GM12878 (cell line): ENCODE results near the gene ARID4B. TPM values are rescaled to one million over a fixed set of nuclear protein-coding genes. Genes with fewer than 3 reads are reported as not detected.

Source experiments
- ATAC-seq: fragments of 200-7000 bp; cut with Tn5 transposase; 3 replicates; pipeline ENCODE4 v1.9.1; 2020; ENCODE audit warnings: mild to moderate bottlenecking, moderate library complexity
- BruUV-seq: library from RNA; stranded (reverse); fragments of 400-500 nt; replicated peaks from 2 replicates; lab custom pipeline; 2021; lab: Mats Ljungman, UMichigan
- CTCF ChIA-PET: fragments of 300-600 bp; sonication (Branson Sonifier 250); formaldehyde crosslinking; extraction: SDS; loops from one replicate; lab custom pipeline; 2021; ENCODE audit warnings: inconsistent platforms; lab: Yijun Ruan, JAX
- POLR2A ChIA-PET: fragments of 350-600 bp; formaldehyde crosslinking; extraction: SDS; loops from one replicate; lab custom pipeline; 2021; ENCODE audit warnings: inconsistent platforms; lab: Charles Lee
- RAD21 ChIA-PET: fragments of 300-600 bp; sonication (Branson Sonifier 250); formaldehyde crosslinking; loops from one replicate; lab custom pipeline; 2023; ENCODE audit warnings: antibody characterized with exemption; ENCODE audit not compliant: unreplicated experiment; lab: Charles Lee
- SMC1A ChIA-PET: fragments of 300-600 bp; sonication (Branson Sonifier 250); formaldehyde crosslinking; loops from one replicate; lab custom pipeline; 2023; ENCODE audit not compliant: unreplicated experiment, uncharacterized antibody; lab: Charles Lee
- DNase-seq: peaks from one replicate; pipeline ENCODE4 v3.0.0-alpha.2; 2011; ENCODE audit warnings: low read depth, low spot score
- FAIRE-seq: peaks from 3 replicates; lab custom pipeline; 2011; peaks lifted over from hg19 to GRCh38; lab: Jason Lieb, UNC
- H2AFZ ChIP-seq: 2 replicates; pipeline ENCODE4 v1.6.0; 2011; ENCODE audit warnings: low read depth, low read length, control low read depth; ENCODE audit not compliant: control insufficient read depth
- H3K27ac ChIP-seq: 2 replicates; pipeline ENCODE4 v1.5.1; 2011; ENCODE audit warnings: control low read depth; ENCODE audit not compliant: control insufficient read depth, insufficient read depth
- H3K27me3 ChIP-seq, 2 experiments: replicated peaks in 1 of 2; 2 replicates each; pipeline versions ENCODE4 v1.6.0 to v1.6.1; 2011; ENCODE audit warnings: low read length in 1 of 2; ENCODE audit not compliant: control insufficient read depth in 2 of 2, insufficient read depth in 2 of 2
- H3K36me3 ChIP-seq, 2 experiments: 2 replicates each; pipeline ENCODE4 v1.5.1; 2011; ENCODE audit warnings: low read length in 1 of 2; ENCODE audit not compliant: control insufficient read depth in 2 of 2, insufficient read depth in 2 of 2
- H3K4me1 ChIP-seq: 2 replicates; pipeline ENCODE4 v1.6.1; 2011; ENCODE audit warnings: mild to moderate bottlenecking, low read length, moderate library complexity, mixed read lengths; ENCODE audit not compliant: control insufficient read depth, insufficient read depth
- H3K4me2 ChIP-seq: 2 replicates; pipeline ENCODE4 v1.6.0; 2011; ENCODE audit warnings: control low read depth; ENCODE audit not compliant: control insufficient read depth, insufficient read depth
- H3K4me3 ChIP-seq: fragments of 200-600 bp; sonication (generic); 2 replicates; pipeline ENCODE4 v1.5.1; 2016
- H3K79me2 ChIP-seq: 2 replicates; pipeline ENCODE4 v1.6.0; 2011; ENCODE audit warnings: low read length; ENCODE audit not compliant: control insufficient read depth, insufficient read depth
- H3K9ac ChIP-seq: 2 replicates; pipeline ENCODE4 v1.8.0; 2011; ENCODE audit warnings: low read length, control low read depth, mixed read lengths; ENCODE audit not compliant: control insufficient read depth, insufficient read depth
- H3K9me3 ChIP-seq: replicated peaks from 3 replicates; pipeline ENCODE4 v1.5.1; 2011; ENCODE audit warnings: mild to moderate bottlenecking, low read length; ENCODE audit not compliant: control insufficient read depth, insufficient read depth
- H4K20me1 ChIP-seq: 2 replicates; pipeline ENCODE4 v1.6.0; 2011; ENCODE audit not compliant: control insufficient read depth, insufficient read depth
- ATF7 ChIP-seq: fragments of 450-650 bp; IDR thresholded peaks from 2 replicates; pipeline ENCODE4 v1.6.1; 2016; ENCODE audit warnings: low read depth, mild to moderate bottlenecking
- CBX5 ChIP-seq: sonication (generic); IDR thresholded peaks from 2 replicates; pipeline ENCODE4 v1.6.1; 2016; ENCODE audit warnings: low read depth, moderate library complexity, mild to moderate bottlenecking, inconsistent platforms
- JUNB ChIP-seq: IDR thresholded peaks from 2 replicates; pipeline ENCODE4 v1.6.1; 2016; ENCODE audit warnings: antibody characterized with exemption, mild to moderate bottlenecking
- MTA2 ChIP-seq: fragments of 450-650 bp; IDR thresholded peaks from 2 replicates; pipeline ENCODE4 v1.6.1; 2016; ENCODE audit warnings: low read depth, mild to moderate bottlenecking, moderate library complexity
- RAD51 ChIP-seq: fragments of 450-650 bp; IDR thresholded peaks from 2 replicates; pipeline ENCODE4 v1.6.1; 2016; ENCODE audit warnings: moderate library complexity, mild to moderate bottlenecking, inconsistent platforms
- ZBTB40 ChIP-seq: fragments of 450-650 bp; IDR thresholded peaks from 2 replicates; pipeline ENCODE4 v1.6.1; 2016; ENCODE audit warnings: mild to moderate bottlenecking, moderate library complexity, borderline replicate concordance
- WGBS: methylation state at CpG from one replicate; pipeline ENCODE4 v1.1.6; 2016; ENCODE audit warnings: low lambda C conversion rate; ENCODE audit not compliant: insufficient replicate concordance, insufficient coverage; ENCODE audit errors: missing lambda C conversion rate; 5-methylcytosine and 5-hydroxymethylcytosine counted together
- in situ Hi-C: fragments of 300-500 bp; cut with MboI; formaldehyde crosslinking; loops from 9 replicates; pipeline ENCODE4 v1.14.3; 2018; ENCODE audit warnings: mixed read lengths
- intact Hi-C: fragments of 100-400 bp; cut with micrococcal nuclease; formaldehyde crosslinking; loops from one replicate; pipeline ENCODE4 v1.14.2; 2022; ENCODE audit not compliant: unreplicated experiment
- polyA plus RNA-seq, 11 experiments: library from polyadenylated mRNA; depleted of rRNA in 4 of 11; unstranded in 6 of 11; stranded (reverse) in 5 of 11; fragments of >200 nt; fragmentation: Nextera tagmentation in 4 of 11; fragmentation: Illumina TruSeq in 1 of 11; extraction: Ambion mirVana in 4 of 11; extraction: Trizol in 1 of 11; gene quantifications; 1 replicate in 1 of 11; 2 replicates in 10 of 11; pipeline versions ENCODE4 v1.2.1 to v1.2.3, GENCODE V29; 2011 to 2016; ENCODE audit warnings: inconsistent platforms in 2 of 11, missing spikeins in 2 of 11, low read depth in 1 of 11
- total RNA-seq, 4 experiments: library from RNA; depleted of rRNA in 3 of 4; stranded (reverse); fragments of >200 nt in 3 of 4; fragmentation: Illumina TruSeq in 1 of 4; extraction: Trizol in 1 of 4; gene quantifications; 2 replicates each; pipeline versions ENCODE4 v1.2.1 to v1.2.3, GENCODE V29; 2013 to 2021
- TF ChIP-seq, protein P1 (sequence below): fragments of 450-650 bp; formaldehyde crosslinking; IDR thresholded peaks from 2 replicates; pipeline ENCODE4 v1.5.0; 2022; ENCODE audit warnings: mild to moderate bottlenecking, missing genetic modification characterization
- TF ChIP-seq, protein P2 (sequence below): IDR thresholded peaks from 2 replicates; pipeline ENCODE4 v1.6.1; 2012; ENCODE audit warnings: low read depth, low read length, improper control_type of control experiment
- TF ChIP-seq, protein P3 (sequence below): fragments of 450-650 bp; IDR thresholded peaks from 2 replicates; pipeline ENCODE4 v1.6.1; 2017; ENCODE audit warnings: mild to moderate bottlenecking, moderate library complexity

ARID4B gene
- total and polyA plus RNA-seq, 10 of the 15 experiments (the other 5 are each of a cell fraction or from before 2014, with no cell fraction given): 13.6 to 39.1 (median 28.0) TPM

GRCh38 chr1:235375919-235376605, 48.1 kb upstream of the ARID4B start:
- Histone ChIP-seq H3K4me3 (no peak overlapping the region), H3K4me2 (no peak overlapping the region), H4K20me1 (no peaks in the 10 kb centered on the region), H3K27ac (no peak overlapping the region), H3K9ac (no peak overlapping the region), H3K4me1 (no peaks in the 10 kb centered on the region), H3K27me3 (no peaks in the 10 kb centered on the region), H3K9me3 (no peaks in the 10 kb centered on the region), H3K79me2 (no peaks in the 10 kb centered on the region), H2AFZ (no peak overlapping the region), H3K36me3 (peaks cover 0 to 3% of the 10 kb centered on the region in 2 experiments; a peak in 2 of 4 replicates)
- in situ Hi-C loops: no loop called here
- DNase-seq: no peak
- SMC1A ChIA-PET: interaction anchor here (1.1 to 1.3 kb wide), 2 partner anchors 13 to 118 kb away, joined by 4 to 5 read pairs; no protein-coding TSS in a partner anchor
- no peak for FAIRE-seq
- intact Hi-C loops: no loop called here
- CTCF ChIA-PET: interaction anchor here (0.5 to 1.4 kb wide), 3 partner anchors 39 to 41 kb away, joined by 4 read pairs; no protein-coding TSS in a partner anchor
- ATAC-seq: peak; percentile 30; the same call in 1 of the 3 replicates
- 90% methylated on average over 6 of the region's 6 CpGs for WGBS
- POLR2A ChIA-PET: interaction anchor here (0.6 to 1.5 kb wide), 3 partner anchors 9 to 658 kb away, joined by 3 to 6 read pairs (median 5); partner anchors contain the start of gene TBCE
- BruUV-seq: no TSS peak
- RAD21 ChIA-PET: no interaction called here
- no peak for TF ChIP-seq ZBTB40
- TF ChIP-seq, protein P1, sequence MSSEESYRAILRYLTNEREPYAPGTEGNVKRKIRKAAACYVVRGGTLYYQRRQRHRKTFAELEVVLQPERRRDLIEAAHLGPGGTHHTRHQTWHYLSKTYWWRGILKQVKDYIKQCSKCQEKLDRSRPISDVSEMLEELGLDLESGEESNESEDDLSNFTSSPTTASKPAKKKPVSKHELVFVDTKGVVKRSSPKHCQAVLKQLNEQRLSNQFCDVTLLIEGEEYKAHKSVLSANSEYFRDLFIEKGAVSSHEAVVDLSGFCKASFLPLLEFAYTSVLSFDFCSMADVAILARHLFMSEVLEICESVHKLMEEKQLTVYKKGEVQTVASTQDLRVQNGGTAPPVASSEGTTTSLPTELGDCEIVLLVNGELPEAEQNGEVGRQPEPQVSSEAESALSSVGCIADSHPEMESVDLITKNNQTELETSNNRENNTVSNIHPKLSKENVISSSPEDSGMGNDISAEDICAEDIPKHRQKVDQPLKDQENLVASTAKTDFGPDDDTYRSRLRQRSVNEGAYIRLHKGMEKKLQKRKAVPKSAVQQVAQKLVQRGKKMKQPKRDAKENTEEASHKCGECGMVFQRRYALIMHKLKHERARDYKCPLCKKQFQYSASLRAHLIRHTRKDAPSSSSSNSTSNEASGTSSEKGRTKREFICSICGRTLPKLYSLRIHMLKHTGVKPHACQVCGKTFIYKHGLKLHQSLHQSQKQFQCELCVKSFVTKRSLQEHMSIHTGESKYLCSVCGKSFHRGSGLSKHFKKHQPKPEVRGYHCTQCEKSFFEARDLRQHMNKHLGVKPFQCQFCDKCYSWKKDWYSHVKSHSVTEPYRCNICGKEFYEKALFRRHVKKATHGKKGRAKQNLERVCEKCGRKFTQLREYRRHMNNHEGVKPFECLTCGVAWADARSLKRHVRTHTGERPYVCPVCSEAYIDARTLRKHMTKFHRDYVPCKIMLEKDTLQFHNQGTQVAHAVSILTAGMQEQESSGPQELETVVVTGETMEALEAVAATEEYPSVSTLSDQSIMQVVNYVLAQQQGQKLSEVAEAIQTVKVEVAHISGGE (CRISPR knock-in tag): no peak
- TF ChIP-seq, protein P2, sequence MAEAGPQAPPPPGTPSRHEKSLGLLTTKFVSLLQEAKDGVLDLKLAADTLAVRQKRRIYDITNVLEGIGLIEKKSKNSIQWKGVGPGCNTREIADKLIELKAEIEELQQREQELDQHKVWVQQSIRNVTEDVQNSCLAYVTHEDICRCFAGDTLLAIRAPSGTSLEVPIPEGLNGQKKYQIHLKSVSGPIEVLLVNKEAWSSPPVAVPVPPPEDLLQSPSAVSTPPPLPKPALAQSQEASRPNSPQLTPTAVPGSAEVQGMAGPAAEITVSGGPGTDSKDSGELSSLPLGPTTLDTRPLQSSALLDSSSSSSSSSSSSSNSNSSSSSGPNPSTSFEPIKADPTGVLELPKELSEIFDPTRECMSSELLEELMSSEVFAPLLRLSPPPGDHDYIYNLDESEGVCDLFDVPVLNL: no peak
- no peak for TF ChIP-seq ATF7
- no peak for TF ChIP-seq MTA2
- no peak for TF ChIP-seq CBX5
- TF ChIP-seq RAD51: no peak
- no peak for TF ChIP-seq JUNB
- TF ChIP-seq, protein P3, sequence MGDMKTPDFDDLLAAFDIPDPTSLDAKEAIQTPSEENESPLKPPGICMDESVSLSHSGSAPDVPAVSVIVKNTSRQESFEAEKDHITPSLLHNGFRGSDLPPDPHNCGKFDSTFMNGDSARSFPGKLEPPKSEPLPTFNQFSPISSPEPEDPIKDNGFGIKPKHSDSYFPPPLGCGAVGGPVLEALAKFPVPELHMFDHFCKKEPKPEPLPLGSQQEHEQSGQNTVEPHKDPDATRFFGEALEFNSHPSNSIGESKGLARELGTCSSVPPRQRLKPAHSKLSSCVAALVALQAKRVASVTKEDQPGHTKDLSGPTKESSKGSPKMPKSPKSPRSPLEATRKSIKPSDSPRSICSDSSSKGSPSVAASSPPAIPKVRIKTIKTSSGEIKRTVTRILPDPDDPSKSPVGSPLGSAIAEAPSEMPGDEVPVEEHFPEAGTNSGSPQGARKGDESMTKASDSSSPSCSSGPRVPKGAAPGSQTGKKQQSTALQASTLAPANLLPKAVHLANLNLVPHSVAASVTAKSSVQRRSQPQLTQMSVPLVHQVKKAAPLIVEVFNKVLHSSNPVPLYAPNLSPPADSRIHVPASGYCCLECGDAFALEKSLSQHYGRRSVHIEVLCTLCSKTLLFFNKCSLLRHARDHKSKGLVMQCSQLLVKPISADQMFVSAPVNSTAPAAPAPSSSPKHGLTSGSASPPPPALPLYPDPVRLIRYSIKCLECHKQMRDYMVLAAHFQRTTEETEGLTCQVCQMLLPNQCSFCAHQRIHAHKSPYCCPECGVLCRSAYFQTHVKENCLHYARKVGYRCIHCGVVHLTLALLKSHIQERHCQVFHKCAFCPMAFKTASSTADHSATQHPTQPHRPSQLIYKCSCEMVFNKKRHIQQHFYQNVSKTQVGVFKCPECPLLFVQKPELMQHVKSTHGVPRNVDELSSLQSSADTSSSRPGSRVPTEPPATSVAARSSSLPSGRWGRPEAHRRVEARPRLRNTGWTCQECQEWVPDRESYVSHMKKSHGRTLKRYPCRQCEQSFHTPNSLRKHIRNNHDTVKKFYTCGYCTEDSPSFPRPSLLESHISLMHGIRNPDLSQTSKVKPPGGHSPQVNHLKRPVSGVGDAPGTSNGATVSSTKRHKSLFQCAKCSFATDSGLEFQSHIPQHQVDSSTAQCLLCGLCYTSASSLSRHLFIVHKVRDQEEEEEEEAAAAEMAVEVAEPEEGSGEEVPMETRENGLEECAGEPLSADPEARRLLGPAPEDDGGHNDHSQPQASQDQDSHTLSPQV: no peak
